Heart right ventricle (tissue), 16 donors: ENCODE results near the gene BUD23. TPM values are rescaled to one million over a fixed set of nuclear protein-coding genes. Genes with fewer than 3 reads are reported as not detected.

Experiments used
- ATAC-seq, 8 donors: fragments of 200-7000 bp; cut with Tn5 transposase; one replicate each; pipeline ENCODE4 v1.9.1; 2020; ENCODE audit warnings: mild to moderate bottlenecking in 8 of 8, moderate library complexity in 8 of 8, moderate number of reproducible peaks in 1 of 8
- DNase-seq, 2 donors: peaks; one replicate each; pipeline ENCODE4 v3.0.0-alpha.2; 2020
- H3K27ac ChIP-seq, 10 donors: fragments of 200-600 bp; sonication (generic) in 2 of 10; one replicate each; pipeline versions ENCODE4 v1.5.0 to v1.8.0; 2020 to 2022; ENCODE audit warnings: mild to moderate bottlenecking in 3 of 10
- H3K27me3 ChIP-seq, 7 donors: fragments of 200-600 bp; one replicate each; pipeline ENCODE4 v1.8.0; 2021 to 2022; ENCODE audit warnings: mild to moderate bottlenecking in 2 of 7
- H3K36me3 ChIP-seq, 9 donors: fragments of 200-600 bp; sonication (generic) in 1 of 9; one replicate each; pipeline versions ENCODE4 v1.5.0 to v1.8.0; 2020 to 2022; ENCODE audit warnings: mild to moderate bottlenecking in 2 of 9
- H3K4me1 ChIP-seq, 9 donors: fragments of 200-600 bp; sonication (generic) in 1 of 9; one replicate each; pipeline versions ENCODE4 v1.5.0 to v1.8.0; 2020 to 2022; ENCODE audit warnings: mild to moderate bottlenecking in 4 of 9
- H3K4me3 ChIP-seq, 10 donors: fragments of 200-600 bp; sonication (generic) in 2 of 10; one replicate each; pipeline versions ENCODE4 v1.5.0 to v1.8.0; 2020 to 2022; ENCODE audit warnings: mild to moderate bottlenecking in 7 of 10, moderate library complexity in 2 of 10
- H3K9me3 ChIP-seq, 11 donors: fragments of 200-600 bp in 10 of 11; sonication (generic) in 2 of 11; one replicate each; pipeline versions ENCODE4 v1.5.0 to v1.8.0; 2013 to 2022; ENCODE audit warnings: mild to moderate bottlenecking in 2 of 11, control low read depth in 1 of 11, moderate library complexity in 1 of 11
- WGBS, 2 donors: extraction: QIAGEN DNeasy Blood & Tissue Kit; methylation state at CpG; one replicate each; pipeline ENCODE4 v1.1.7; 2013; ENCODE audit warnings: inconsistent platforms in 1 of 2; 5-methylcytosine and 5-hydroxymethylcytosine counted together
- intact Hi-C, 10 donors: fragments of 100-400 bp; cut with DNase I; formaldehyde crosslinking; loops; one replicate each; pipeline versions ENCODE4 v1.11.1 to v1.14.2; 2022
- polyA plus RNA-seq, 2 donors: library from polyadenylated mRNA; stranded (reverse); fragments of 200-250 nt; gene quantifications; one replicate each; pipeline ENCODE4 v1.2.3, GENCODE V29; 2013
- total RNA-seq, 10 donors: library from RNA; stranded (reverse); fragmentation: NEBNext Ultra II Directional in 3 of 10; extraction: Animal tissue kit (Norgen Biotek cat#: 25700) in 3 of 10; gene quantifications; one replicate each; pipeline versions ENCODE4 v1.2.1 to v1.2.4, GENCODE V29; 2021 to 2023
- TF ChIP-seq, protein P1 (sequence below), 9 donors: fragments of 200-600 bp; sonication (generic) in 2 of 9; IDR thresholded peaks; one replicate each; pipeline versions ENCODE4 v1.5.0 to v1.8.0; 2021 to 2022; ENCODE audit warnings: antibody characterized with exemption in 9 of 9, mild to moderate bottlenecking in 5 of 9, moderate library complexity in 1 of 9
- donor health status: Arrhythmogenic right ventricular cardiomyopathy.
- donor health status: ischemic (EF 13 %, LVEDD 7.1; RV severe dilation, severe dysfunction).
- donor health status: healthy with polysubstance abuse.
- donor health status: DM: no; HTN: yes; CAD: no.
- donor health status: DM: no; HTN: no; CAD: no.
- donor health status: ischemic (EF 25% LVEDD 6.9; RV normal size, moderate dysfunction).
- donor health status: ischemic (EF 25% LVEDD 5.7; RV mildly dilated, moderate dysfunction).
- donor health status: healthy.
- donor health status: DM: yes; HTN: yes; CAD: no.
- donor health status: Ischemic cardiomyopathy.
- donor health status: ischemic (EF 35%, LVEDD 5.7; RV mildly dilated, moderate dysfunction).
- donor health status: nonischemic (EF 11% LVEDD 7.7; RV severe dilation, severe dysfunction).
- donor health status: DM: yes; HTN: yes; CAD: no.
- donor health status: PGD.
- donor health status: ischemic (EF 29% LVEDD 5.4; RV normal size, mild dysfunction).
- donor health status: nonischemic (EF 23%, LVEDD 6.1; RV moderate dilation, normal function).

BUD23 gene
- total and polyA plus RNA-seq, 12 donors, result 63.4 to 134 (median 67.4) TPM

DNA sequence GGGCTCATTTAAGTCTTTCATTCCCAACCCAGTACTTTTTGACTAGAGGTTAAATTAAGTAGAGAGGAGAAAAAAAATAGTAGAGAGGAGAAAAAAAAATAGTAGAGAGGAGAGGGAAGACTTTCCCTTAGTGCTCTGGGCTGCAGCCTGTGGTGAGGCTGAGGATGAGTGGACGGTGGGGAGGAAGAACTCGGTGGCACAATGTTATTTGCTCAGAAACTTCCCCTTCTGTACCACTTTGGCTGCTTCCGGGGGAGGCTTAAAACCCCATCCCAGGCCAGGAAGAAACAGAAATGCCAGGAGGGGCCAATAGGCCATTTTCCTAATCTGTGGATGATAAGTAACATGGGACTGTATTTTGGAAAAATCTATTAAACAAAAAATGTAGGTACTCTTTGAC, 44.5 kb upstream of the BUD23 start:
- H3K27ac ChIP-seq, result no peak overlapping the region
- no peak overlapping the region for H3K4me3 ChIP-seq
- H3K27me3 ChIP-seq, result peaks cover 0 to 39% (median 26%) of the 10 kb centered on the region in 7 donors
- DNase-seq (no peak), ATAC-seq (no peak)
- H3K4me1 ChIP-seq, result peaks cover 0 to 10% (median 0%) of the 10 kb centered on the region in 9 donors
- H3K9me3 ChIP-seq, result peaks cover 0 to 17% (median 5%) of the 10 kb centered on the region in 11 donors
- H3K36me3 ChIP-seq, result no peaks in the 10 kb centered on the region
- WGBS, 2 donors, result 58 to 59% methylated on average over 3 of the region's 3 CpGs
- intact Hi-C loops, result loop anchor here in 1 of 10 donors (2.0 kb wide), 1 partner anchor 46 kb away; no protein-coding TSS in a partner anchor
- TF ChIP-seq, protein P1, sequence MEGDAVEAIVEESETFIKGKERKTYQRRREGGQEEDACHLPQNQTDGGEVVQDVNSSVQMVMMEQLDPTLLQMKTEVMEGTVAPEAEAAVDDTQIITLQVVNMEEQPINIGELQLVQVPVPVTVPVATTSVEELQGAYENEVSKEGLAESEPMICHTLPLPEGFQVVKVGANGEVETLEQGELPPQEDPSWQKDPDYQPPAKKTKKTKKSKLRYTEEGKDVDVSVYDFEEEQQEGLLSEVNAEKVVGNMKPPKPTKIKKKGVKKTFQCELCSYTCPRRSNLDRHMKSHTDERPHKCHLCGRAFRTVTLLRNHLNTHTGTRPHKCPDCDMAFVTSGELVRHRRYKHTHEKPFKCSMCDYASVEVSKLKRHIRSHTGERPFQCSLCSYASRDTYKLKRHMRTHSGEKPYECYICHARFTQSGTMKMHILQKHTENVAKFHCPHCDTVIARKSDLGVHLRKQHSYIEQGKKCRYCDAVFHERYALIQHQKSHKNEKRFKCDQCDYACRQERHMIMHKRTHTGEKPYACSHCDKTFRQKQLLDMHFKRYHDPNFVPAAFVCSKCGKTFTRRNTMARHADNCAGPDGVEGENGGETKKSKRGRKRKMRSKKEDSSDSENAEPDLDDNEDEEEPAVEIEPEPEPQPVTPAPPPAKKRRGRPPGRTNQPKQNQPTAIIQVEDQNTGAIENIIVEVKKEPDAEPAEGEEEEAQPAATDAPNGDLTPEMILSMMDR (IDR thresholded peaks at IDR 0.05), result no peak

DNA sequence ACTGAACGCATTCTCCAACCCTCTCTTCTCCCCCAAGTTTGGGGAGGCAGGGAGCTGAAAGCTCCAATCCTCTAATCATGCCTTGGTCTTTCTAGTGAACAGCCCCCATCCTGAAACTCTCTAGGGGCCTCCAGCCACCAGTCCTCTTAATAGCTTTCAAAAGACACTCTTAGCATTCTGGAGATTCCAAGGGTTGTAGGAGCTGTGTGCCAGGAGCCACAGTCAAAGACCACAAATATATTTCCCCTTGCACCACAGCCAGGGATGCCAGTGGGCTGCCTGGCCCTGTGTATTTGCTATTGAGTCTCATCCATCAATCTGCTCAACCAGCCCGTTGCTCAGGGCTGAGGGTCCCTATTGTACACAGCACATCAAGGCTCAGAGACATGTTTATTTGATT, 40.6 kb upstream of the BUD23 start:
- Histone ChIP-seq H3K4me3 (no peak overlapping the region), H3K27ac (no peak overlapping the region), H3K27me3 (peaks cover 5 to 57% (median 50%) of the 10 kb centered on the region in 7 donors), H3K9me3 (peaks cover 0 to 17% (median 5%) of the 10 kb centered on the region in 11 donors), H3K36me3 (no peaks in the 10 kb centered on the region), H3K4me1 (peaks cover 0 to 4% (median under 1%) of the 10 kb centered on the region in 9 donors)
- DNase-seq (no peak), ATAC-seq (no peak)
- intact Hi-C loops, result no loop called here
- 69 to 79% methylated on average over 2 of the region's 2 CpGs for WGBS, 2 donors
- TF ChIP-seq, protein P1 (IDR thresholded peaks at IDR 0.05), result no peak

DNA sequence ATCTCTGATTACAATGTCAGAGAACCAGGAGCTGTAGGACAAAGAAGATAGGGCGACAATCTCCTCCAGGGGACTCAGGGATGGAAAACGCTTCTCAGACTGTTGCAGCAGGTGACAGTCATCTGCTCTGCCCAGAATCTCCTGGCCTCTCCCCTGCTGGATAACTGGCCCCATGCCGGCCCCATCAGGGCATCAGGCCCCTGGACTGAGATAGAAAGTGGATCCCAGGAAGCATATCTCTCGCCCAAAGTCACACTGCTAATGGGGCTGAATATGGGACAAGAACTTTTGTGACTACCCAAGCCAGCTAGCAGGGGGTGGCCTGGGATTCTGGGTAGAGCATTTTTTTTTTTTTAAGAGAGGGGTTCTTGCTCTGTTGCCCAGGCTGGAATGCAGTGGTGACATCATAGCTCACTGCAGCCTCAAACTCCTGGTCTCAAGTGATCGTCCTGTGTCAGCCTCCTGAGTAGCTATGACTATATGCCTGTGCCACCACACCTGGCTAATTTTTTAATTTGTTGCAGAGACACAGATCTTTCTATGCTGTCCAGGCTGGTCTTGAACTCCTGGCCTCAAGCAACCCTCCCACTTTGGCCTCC, 38.6 kb upstream of the BUD23 start:
- ATAC-seq (no peak), DNase-seq (no peak)
- Histone ChIP-seq H3K4me1 (peaks cover 0 to 8% (median 5%) of the 10 kb centered on the region in 9 donors), H3K27ac (no peak overlapping the region), H3K27me3 (peaks cover 5 to 77% (median 65%) of the 10 kb centered on the region in 7 donors), H3K9me3 (peaks cover 0 to 17% (median 5%) of the 10 kb centered on the region in 11 donors), H3K4me3 (no peak overlapping the region), H3K36me3 (no peaks in the 10 kb centered on the region)
- 29 to 30% methylated on average over 5 of the region's 5 CpGs for WGBS, 2 donors
- intact Hi-C loops, result no loop called here
- TF ChIP-seq, protein P1 (IDR thresholded peaks at IDR 0.05), result no peak

DNA sequence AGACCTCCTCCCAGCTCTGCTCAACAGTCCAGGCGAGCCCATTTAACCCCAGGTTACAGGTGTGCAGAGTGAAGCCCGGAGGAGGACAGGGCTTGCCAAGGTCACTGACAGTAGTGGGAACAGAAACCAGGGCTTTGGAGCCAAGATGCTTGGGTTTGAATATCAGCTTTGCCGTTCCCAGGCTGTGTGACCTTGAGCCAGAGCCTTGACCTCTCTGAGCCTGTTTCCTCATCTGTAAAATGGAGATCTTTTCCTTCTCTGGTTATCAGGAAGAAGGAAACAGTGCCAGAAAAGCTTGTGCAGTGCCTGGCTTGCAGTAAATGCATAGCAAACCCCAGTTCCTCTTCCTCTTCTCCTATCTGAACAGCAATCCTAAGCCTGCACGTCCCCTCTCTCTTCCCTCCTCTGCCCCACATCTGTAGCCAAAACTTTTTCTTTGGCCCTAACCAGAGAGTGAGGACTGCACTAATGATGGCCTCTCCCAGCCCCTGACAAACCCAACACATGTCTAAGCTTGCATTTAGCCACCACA, 37.7 kb upstream of the BUD23 start:
- intact Hi-C loops, result no loop called here
- DNase-seq, result no peak
- Histone ChIP-seq H3K4me1 (peaks cover 0 to 8% (median 5%) of the 10 kb centered on the region in 9 donors), H3K27me3 (peaks cover 5 to 86% (median 74%) of the 10 kb centered on the region in 7 donors), H3K4me3 (no peak overlapping the region), H3K9me3 (peaks cover 0 to 15% (median 5%) of the 10 kb centered on the region in 11 donors), H3K36me3 (no peaks in the 10 kb centered on the region), H3K27ac (no peak overlapping the region)
- ATAC-seq, result peak in 1 of 8 donors; percentile 24
- TF ChIP-seq, protein P1 (IDR thresholded peaks at IDR 0.05), result no peak
- 42 to 59% methylated on average over 4 of the region's 4 CpGs for WGBS, 2 donors
